Measurements from ENCODE around the gene LRCH4. TPM values are rescaled to one million over a fixed set of nuclear protein-coding genes. Genes with fewer than 3 reads are reported as not detected.

LRCH4 gene
- total RNA-seq, 2 experiments from 2014 or later: 313 to 317 TPM

DNA sequence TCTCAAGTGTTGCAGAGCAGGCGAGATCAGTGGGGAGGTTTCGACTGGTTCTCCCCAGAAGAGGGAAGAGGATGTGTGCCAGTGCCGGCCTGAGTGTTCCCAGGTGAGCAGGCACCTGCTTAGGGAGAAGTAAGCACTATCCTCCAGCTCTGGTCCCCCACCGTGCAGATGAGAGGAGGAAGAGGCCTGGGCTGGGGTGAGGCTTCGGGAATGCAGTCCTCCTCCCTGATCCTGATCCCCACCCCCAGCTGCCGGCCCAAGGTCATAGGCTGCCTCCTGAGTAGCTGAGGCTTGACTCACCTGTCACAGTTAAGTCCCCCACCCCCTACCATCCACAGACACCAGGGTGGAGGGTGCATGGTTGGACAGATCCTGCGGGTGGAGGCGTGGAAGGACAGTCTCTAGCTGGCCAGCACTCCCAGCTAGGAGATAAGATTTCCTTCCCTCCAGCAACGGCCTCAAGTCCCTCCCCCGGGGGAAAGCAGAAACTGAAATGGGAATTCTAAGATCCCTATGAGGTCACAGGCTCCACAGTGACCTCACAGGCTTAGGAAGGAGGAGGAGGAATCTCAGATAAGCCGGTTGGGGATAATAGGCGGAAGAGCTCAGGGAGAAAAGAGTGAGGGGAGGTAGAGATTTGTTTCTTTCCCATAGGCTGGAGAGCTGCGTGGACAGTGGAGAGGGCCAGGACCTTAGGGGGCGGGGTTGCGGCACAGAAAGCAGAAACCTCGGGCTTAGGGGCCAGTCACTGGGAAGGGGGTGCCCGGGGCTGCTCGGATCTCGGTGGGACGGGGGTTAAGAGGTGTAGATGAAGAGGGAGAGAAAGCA is 1.0 kb downstream of the LRCH4 start:
- peak overlapping the region; percentile 97 for H3K4me3 Mint-ChIP-seq
- H3K9me3 Mint-ChIP-seq: no peaks in the 10 kb centered on the region
- ChIA-PET POLR2A (interaction anchor here (0.6 to 4.9 kb wide), 27 partner anchors 10 to 1026 kb away, joined by 3 to 113 read pairs (median 12); partner anchors contain the start of genes AGFG2, GIGYF1, MEPCE and MOSPD3), CTCF (interaction anchor here (0.7 to 2.2 kb wide), 7 partner anchors 20 to 120 kb away, joined by 3 to 8 read pairs (median 5); partner anchors contain the start of gene MOSPD3)
- intact Hi-C loops (cut with DNase I, micrococcal nuclease): loop anchor here in 1 of 2 experiments (2.0 kb wide), 1 partner anchor 90 kb away; no protein-coding TSS in a partner anchor
- no peak overlapping the region for H3K27ac Mint-ChIP-seq
- TF ChIP-seq, protein P1, sequence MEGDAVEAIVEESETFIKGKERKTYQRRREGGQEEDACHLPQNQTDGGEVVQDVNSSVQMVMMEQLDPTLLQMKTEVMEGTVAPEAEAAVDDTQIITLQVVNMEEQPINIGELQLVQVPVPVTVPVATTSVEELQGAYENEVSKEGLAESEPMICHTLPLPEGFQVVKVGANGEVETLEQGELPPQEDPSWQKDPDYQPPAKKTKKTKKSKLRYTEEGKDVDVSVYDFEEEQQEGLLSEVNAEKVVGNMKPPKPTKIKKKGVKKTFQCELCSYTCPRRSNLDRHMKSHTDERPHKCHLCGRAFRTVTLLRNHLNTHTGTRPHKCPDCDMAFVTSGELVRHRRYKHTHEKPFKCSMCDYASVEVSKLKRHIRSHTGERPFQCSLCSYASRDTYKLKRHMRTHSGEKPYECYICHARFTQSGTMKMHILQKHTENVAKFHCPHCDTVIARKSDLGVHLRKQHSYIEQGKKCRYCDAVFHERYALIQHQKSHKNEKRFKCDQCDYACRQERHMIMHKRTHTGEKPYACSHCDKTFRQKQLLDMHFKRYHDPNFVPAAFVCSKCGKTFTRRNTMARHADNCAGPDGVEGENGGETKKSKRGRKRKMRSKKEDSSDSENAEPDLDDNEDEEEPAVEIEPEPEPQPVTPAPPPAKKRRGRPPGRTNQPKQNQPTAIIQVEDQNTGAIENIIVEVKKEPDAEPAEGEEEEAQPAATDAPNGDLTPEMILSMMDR (IDR thresholded peaks at IDR 0.05): no peak
- Histone ChIP-seq H3K4me1 (ENCODE audit: insufficient read depth, low read length) (peaks cover 65% of the 10 kb centered on the region), H3K36me3 (ENCODE audit: insufficient read depth, low read length) (peaks cover 32% of the 10 kb centered on the region), H3K4me3 (ENCODE audit: low read length) (peak overlapping the region; percentile 95), H3K9me3 (ENCODE audit: control insufficient read depth in 1 of 2, insufficient read depth in 1 of 2, low read length in 2 of 2) (no peaks in the 10 kb centered on the region), H3K27me3 (ENCODE audit: control insufficient read depth in 1 of 2, insufficient read depth in 2 of 2, low read length in 2 of 2) (no peaks in the 10 kb centered on the region), H3K27ac (ENCODE audit: low read depth in 1 of 2, low read length in 2 of 2) (peak overlapping the region; percentile 93 to 96)
- ATAC-seq (ENCODE audit: poor library complexity): no peak
- H3K27me3 Mint-ChIP-seq: no peaks in the 10 kb centered on the region
- peak in 2 of 14 experiments; percentile 11 to 52 for DNase-seq
- H3K36me3 Mint-ChIP-seq (ENCODE audit: low read depth): peaks cover 17% of the 10 kb centered on the region
- H3K4me1 Mint-ChIP-seq (ENCODE audit: low read depth): peaks cover 35% of the 10 kb centered on the region

DNA sequence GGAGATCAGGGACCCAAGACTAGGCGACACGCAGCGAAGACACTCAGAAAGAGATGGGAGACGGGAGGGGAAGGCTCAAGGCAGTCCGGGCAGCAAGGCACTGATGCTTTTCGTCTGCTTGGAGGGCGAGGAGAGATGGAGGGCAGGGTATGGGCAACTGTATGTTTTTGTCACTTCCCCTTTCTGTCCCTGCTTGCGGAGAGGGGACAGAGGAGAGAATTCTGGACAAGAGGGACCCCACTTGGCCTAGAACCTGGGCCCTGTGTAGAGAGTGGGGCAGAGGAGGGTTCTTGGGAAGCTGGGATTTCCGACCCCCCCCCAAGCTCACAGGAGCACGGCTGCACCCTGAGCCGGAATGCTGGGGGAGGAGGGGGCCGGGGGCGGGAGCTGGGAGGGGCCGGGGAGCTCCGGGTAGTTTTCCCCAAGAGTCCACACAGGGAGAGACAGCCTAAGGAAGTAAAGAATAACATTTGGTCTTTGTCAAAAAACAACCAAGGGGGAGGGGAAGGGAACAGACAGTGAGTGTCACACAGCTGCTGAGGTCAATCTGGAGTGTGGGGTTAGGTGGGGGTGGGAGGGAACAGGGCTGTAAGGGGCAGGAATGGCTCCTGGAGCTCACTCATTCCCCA is 1.8 kb downstream of the LRCH4 start:
- Histone ChIP-seq H3K9me3 (ENCODE audit: control insufficient read depth in 1 of 2, insufficient read depth in 1 of 2, low read length in 2 of 2) (no peaks in the 10 kb centered on the region), H3K27ac (ENCODE audit: low read depth in 1 of 2, low read length in 2 of 2) (peak overlapping the region; percentile 93 to 96), H3K36me3 (ENCODE audit: insufficient read depth, low read length) (peaks cover 37% of the 10 kb centered on the region), H3K27me3 (ENCODE audit: control insufficient read depth in 1 of 2, insufficient read depth in 2 of 2, low read length in 2 of 2) (no peaks in the 10 kb centered on the region), H3K4me3 (ENCODE audit: low read length) (peak overlapping the region; percentile 95), H3K4me1 (ENCODE audit: insufficient read depth, low read length) (peaks cover 65% of the 10 kb centered on the region)
- Mint-ChIP-seq H3K36me3 (ENCODE audit: low read depth) (peaks cover 18% of the 10 kb centered on the region), H3K4me1 (ENCODE audit: low read depth) (peaks cover 35% of the 10 kb centered on the region), H3K27ac (no peak overlapping the region), H3K4me3 (peak overlapping the region; percentile 97), H3K9me3 (no peaks in the 10 kb centered on the region), H3K27me3 (no peaks in the 10 kb centered on the region)
- TF ChIP-seq, protein P1 (IDR thresholded peaks at IDR 0.05): no peak
- ATAC-seq (ENCODE audit: poor library complexity) (no peak), DNase-seq (peak in 1 of 14 experiments; percentile 35)
- POLR2A ChIA-PET: interaction anchor here (0.6 to 4.9 kb wide), 26 partner anchors 12 to 483 kb away, joined by 3 to 113 read pairs (median 10); partner anchors contain the start of genes AGFG2, AP4M1, GAL3ST4 and GIGYF1
- CTCF ChIA-PET: interaction anchor here (1.1 to 2.2 kb wide), 3 partner anchors 20 to 49 kb away, joined by 4 to 6 read pairs (median 5); no protein-coding TSS in a partner anchor
- intact Hi-C loops (cut with DNase I, micrococcal nuclease): loop anchor here in 1 of 2 experiments (2.0 kb wide), 1 partner anchor 91 kb away; no protein-coding TSS in a partner anchor
